ENCODE measurements around the gene ARHGAP26. TPM values are rescaled to one million over a fixed set of nuclear protein-coding genes. Genes with fewer than 3 reads are reported as not detected.

ARHGAP26 gene
- total RNA-seq, 4 donors from 2014 or later = 28.2 to 52.3 (median 37.9) TPM

DNA sequence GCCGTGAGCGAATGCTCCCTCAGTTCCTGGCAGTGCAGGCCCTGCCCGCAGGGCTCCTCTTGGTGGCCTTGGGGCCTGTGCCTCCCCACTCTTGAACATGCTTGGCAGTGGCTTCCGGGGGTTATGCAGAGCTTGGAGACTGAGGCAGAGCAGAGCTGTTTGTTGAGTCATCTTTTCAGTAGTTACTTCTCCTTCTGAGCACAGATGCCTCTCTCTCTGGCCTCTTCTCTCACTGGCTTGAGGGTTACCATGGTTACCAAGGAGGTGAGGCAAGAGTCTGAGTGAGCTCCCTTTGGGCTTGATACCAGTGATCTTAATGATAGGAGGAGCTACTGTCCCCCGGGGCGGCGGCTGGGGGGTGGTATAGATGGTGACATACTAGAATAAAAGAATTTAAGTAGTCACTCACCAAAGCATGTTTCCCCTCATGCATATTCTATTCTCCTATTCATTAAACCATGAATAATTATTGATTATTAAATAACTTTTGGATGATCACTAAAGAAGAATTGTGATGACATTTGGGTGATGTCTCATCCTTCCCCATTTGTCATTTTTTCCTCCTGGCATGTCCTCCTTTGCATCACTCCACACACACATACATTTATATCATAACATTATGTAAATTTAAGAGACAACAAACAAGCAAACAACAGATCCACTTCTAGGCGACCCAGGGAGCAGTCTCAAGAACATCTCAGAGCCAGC is 111.1 kb downstream of the ARHGAP26 start:
- intact Hi-C loops (cut with DNase I) = loop anchor here (5.0 kb wide), 1 partner anchor 164 kb away; no protein-coding TSS in a partner anchor

DNA sequence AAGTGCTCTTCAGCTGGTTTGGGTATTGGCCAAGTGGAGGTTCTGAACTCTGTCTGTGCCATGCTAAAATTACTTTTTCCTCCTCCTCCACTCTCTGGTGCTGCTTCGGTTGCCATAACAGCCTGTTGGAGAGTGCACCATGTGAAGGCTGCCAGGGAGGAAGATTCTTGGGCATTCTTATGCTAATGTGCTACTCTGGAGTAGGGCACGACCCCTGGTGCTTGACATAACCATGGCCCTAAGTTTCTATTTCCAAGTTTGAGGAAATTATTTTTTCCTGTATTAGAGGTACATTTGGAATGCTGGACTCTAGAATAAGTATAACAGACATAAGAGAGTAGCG is 111.6 kb downstream of the ARHGAP26 start:
- peaks cover 0 to 45% of the 10 kb centered on the region in 2 donors for H3K4me1 ChIP-seq
- no peaks in the 10 kb centered on the region for H3K9me3 ChIP-seq
- TF ChIP-seq, protein P1, sequence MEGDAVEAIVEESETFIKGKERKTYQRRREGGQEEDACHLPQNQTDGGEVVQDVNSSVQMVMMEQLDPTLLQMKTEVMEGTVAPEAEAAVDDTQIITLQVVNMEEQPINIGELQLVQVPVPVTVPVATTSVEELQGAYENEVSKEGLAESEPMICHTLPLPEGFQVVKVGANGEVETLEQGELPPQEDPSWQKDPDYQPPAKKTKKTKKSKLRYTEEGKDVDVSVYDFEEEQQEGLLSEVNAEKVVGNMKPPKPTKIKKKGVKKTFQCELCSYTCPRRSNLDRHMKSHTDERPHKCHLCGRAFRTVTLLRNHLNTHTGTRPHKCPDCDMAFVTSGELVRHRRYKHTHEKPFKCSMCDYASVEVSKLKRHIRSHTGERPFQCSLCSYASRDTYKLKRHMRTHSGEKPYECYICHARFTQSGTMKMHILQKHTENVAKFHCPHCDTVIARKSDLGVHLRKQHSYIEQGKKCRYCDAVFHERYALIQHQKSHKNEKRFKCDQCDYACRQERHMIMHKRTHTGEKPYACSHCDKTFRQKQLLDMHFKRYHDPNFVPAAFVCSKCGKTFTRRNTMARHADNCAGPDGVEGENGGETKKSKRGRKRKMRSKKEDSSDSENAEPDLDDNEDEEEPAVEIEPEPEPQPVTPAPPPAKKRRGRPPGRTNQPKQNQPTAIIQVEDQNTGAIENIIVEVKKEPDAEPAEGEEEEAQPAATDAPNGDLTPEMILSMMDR (IDR thresholded peaks at IDR 0.05) = no peak
- TF ChIP-seq POLR2A (IDR thresholded peaks at IDR 0.05) = no peak
- 41 to 48% methylated on average over 3 of the region's 3 CpGs for WGBS, 2 donors
- H3K4me3 ChIP-seq (replicated peaks in 1 of 3) = no peak overlapping the region
- intact Hi-C loops (cut with DNase I) = loop anchor here (5.0 kb wide), 1 partner anchor 164 kb away; no protein-coding TSS in a partner anchor
- DNase-seq = peak; percentile 76 to 78
- no peak overlapping the region for H3K27ac ChIP-seq
- H3K36me3 ChIP-seq = no peaks in the 10 kb centered on the region
- H3K27me3 ChIP-seq = no peaks in the 10 kb centered on the region

More for the DNA sequence above, 111.1 kb downstream of the ARHGAP26 start:
- DNase-seq = no peak
- Histone ChIP-seq H3K4me3 (replicated peaks in 1 of 3) (no peak overlapping the region), H3K4me1 (peaks cover 0 to 44% of the 10 kb centered on the region in 2 donors), H3K9me3 (no peaks in the 10 kb centered on the region), H3K27ac (no peak overlapping the region), H3K27me3 (no peaks in the 10 kb centered on the region), H3K36me3 (no peaks in the 10 kb centered on the region)
- no peak for TF ChIP-seq POLR2A (IDR thresholded peaks at IDR 0.05)
- TF ChIP-seq, protein P1 (IDR thresholded peaks at IDR 0.05) = no peak
- 62 to 67% methylated on average over 8 of the region's 8 CpGs for WGBS, 2 donors

DNA sequence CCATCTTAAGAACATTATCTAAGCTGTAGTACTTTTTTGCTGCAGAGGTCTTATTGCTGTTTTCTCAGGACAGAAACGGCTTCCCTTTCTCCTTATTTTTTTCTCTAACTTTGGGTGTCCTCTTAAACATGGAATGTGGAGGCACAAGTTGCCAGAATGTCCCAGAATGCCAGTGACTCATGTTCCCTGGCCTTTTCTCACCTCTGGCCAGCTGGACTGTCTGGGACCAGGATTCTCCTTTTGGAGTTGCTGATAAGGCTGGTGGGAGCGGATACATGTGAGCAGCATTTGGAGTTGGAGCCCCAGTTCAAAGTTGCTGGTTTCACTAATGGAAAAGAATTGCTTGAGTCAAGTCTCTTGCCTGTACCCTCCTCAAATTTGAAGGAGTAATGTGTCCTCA is 112.8 kb downstream of the ARHGAP26 start:
- Histone ChIP-seq H3K27me3 (no peaks in the 10 kb centered on the region), H3K4me3 (replicated peaks in 1 of 3) (no peak overlapping the region), H3K9me3 (no peaks in the 10 kb centered on the region), H3K4me1 (peaks cover 0 to 34% of the 10 kb centered on the region in 2 donors), H3K27ac (no peak overlapping the region), H3K36me3 (no peaks in the 10 kb centered on the region)
- DNase-seq = no peak
- WGBS, 2 donors = 67 to 76% methylated on average over 2 of the region's 2 CpGs
- TF ChIP-seq, protein P1 (IDR thresholded peaks at IDR 0.05) = no peak
- TF ChIP-seq POLR2A (IDR thresholded peaks at IDR 0.05) = no peak
- intact Hi-C loops (cut with DNase I) = loop anchor here (5.0 kb wide), 1 partner anchor 166 kb away; no protein-coding TSS in a partner anchor

DNA sequence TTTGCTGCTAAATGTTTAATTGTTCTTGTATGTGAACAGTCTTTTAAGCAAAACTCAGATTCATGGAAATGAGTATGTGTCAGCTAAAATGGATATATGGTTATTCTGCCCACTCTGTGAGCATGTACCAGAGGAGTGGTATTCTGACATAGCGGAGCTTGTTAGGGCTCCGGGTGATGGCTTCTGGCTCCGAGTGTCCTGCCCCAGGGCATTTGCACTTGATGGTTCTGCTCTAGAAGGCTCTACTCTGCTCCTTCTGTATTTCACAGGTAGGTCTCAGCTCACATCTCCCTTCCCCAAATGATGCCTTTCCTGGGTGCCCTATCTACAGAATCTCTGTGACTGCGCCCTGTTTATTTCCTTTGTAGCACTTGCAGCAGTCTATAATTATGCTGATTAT is 113.3 kb downstream of the ARHGAP26 start:
- no peak for DNase-seq
- no peaks in the 10 kb centered on the region for H3K27me3 ChIP-seq
- H3K4me3 ChIP-seq (replicated peaks in 1 of 3) = no peak overlapping the region
- H3K27ac ChIP-seq = no peak overlapping the region
- 94 to 97% methylated on average over 4 of the region's 4 CpGs for WGBS, 2 donors
- intact Hi-C loops (cut with DNase I) = loop anchor here (5.0 kb wide), 1 partner anchor 166 kb away; no protein-coding TSS in a partner anchor
- no peaks in the 10 kb centered on the region for H3K36me3 ChIP-seq
- no peaks in the 10 kb centered on the region for H3K9me3 ChIP-seq
- peaks cover 0 to 32% of the 10 kb centered on the region in 2 donors for H3K4me1 ChIP-seq
- no peak for TF ChIP-seq POLR2A (IDR thresholded peaks at IDR 0.05)
- TF ChIP-seq, protein P1 (IDR thresholded peaks at IDR 0.05) = no peak

DNA sequence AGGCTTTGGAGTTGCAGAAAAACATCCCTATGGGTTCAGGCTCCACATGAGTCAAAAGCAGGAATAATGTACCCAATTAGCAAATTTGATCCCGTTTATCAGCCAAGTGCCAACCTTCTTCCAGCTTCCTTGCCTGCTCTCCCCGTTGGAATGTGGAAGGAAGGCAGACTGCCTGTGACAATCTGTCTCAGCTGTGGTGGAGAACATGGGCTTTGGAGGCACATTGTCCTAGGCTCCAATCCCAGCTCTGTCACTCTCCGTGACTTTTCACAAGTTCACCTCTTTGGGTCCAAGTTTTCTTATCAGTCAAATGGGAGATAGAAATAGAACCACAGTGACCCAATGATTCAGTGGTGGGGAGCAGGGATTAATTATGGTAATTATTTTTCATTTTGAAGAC is 113.9 kb downstream of the ARHGAP26 start:
- no peaks in the 10 kb centered on the region for H3K36me3 ChIP-seq
- no peak overlapping the region for H3K4me3 ChIP-seq (replicated peaks in 1 of 3)
- H3K4me1 ChIP-seq = peaks cover 0 to 30% of the 10 kb centered on the region in 2 donors
- DNase-seq = no peak
- H3K27ac ChIP-seq = no peak overlapping the region
- TF ChIP-seq POLR2A (IDR thresholded peaks at IDR 0.05) = no peak
- TF ChIP-seq, protein P1 (IDR thresholded peaks at IDR 0.05) = no peak
- no peaks in the 10 kb centered on the region for H3K9me3 ChIP-seq
- 72 to 91% methylated on average over 3 of the region's 3 CpGs for WGBS, 2 donors
- intact Hi-C loops (cut with DNase I) = loop anchor here (5.0 kb wide), 1 partner anchor 167 kb away; no protein-coding TSS in a partner anchor
- H3K27me3 ChIP-seq = no peaks in the 10 kb centered on the region
